ENCODE results near the gene KCNJ15.

The KCNJ15 gene

DNA sequence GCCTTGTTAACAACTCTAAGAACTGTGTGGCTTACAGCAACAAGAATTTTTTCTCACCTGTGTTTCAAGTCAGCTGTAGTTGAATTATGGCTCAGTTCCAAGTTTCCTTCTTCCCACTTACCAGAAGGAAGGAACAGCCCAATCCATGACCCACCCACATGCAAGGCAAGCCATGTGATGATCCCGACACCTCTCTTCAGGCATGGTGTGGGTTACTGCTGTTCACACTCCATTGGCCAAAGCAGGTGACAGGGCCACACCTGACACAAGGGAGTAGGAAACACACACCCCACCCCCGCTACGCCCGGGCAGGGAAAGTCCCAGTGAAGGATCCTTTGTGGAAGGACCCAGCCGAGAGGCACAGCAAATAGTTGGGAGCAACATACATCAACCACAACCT, 36.3 kb downstream of the KCNJ15 start:
- no peak for DNase-seq (ENCODE audit: low read depth)
- TF ChIP-seq, protein P1, sequence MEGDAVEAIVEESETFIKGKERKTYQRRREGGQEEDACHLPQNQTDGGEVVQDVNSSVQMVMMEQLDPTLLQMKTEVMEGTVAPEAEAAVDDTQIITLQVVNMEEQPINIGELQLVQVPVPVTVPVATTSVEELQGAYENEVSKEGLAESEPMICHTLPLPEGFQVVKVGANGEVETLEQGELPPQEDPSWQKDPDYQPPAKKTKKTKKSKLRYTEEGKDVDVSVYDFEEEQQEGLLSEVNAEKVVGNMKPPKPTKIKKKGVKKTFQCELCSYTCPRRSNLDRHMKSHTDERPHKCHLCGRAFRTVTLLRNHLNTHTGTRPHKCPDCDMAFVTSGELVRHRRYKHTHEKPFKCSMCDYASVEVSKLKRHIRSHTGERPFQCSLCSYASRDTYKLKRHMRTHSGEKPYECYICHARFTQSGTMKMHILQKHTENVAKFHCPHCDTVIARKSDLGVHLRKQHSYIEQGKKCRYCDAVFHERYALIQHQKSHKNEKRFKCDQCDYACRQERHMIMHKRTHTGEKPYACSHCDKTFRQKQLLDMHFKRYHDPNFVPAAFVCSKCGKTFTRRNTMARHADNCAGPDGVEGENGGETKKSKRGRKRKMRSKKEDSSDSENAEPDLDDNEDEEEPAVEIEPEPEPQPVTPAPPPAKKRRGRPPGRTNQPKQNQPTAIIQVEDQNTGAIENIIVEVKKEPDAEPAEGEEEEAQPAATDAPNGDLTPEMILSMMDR (IDR thresholded peaks at IDR 0.05; ENCODE audit: low read depth, low read length, missing control alignments) = no peak
- in situ Hi-C loops (cut with HindIII; ENCODE audit: low sequenced_read_pairs) = no loop called here
- H3K4me3 ChIP-seq (ENCODE audit: low read depth, low read length) = no peak overlapping the region

DNA sequence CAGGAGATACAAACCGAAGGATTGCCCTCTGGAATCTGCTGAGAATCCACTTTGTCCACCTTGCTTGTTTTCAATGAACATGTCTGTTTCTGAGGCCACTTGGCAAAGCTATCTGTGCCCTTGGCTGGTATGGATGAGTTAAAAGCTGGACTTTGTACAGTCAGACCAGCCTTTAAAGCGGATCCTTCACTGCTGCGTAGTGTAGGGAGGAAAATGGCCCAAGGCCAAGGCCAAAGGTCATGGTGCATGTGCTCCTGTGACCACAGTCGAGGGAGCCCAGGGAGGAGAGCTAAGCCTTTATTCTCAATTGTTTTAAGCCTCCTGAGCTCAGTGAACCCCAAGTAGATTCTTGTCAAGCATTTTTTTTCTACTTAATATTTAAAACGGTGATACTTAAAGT, 37.0 kb downstream of the KCNJ15 start:
- DNase-seq (ENCODE audit: low read depth) = no peak

DNA sequence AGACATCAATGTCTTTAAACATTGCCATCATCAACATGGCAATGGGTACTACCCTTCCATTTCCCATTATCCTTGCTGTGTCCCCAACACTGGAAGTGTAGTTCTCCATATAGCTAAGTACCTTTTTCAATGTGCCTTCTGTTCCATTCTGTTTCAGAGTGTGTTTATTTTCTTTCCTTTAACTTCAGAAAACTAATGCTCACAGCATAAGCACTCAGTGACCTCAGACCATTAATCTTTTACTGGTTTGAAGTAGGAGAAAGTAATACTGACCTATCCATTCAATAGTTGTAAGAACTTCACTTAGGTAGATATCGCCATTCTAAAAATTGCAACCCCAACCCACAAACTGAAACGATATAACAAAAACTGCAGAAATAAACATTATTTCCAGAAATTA, 37.8 kb downstream of the KCNJ15 start:
- DNase-seq (ENCODE audit: low read depth) = no peak
- TF ChIP-seq, protein P1 (IDR thresholded peaks at IDR 0.05; ENCODE audit: low read depth, low read length, missing control alignments) = no peak
- H3K4me3 ChIP-seq (ENCODE audit: low read depth, low read length) = no peak overlapping the region
- in situ Hi-C loops (cut with HindIII; ENCODE audit: low sequenced_read_pairs) = no loop called here

More for the DNA sequence above, 37.0 kb downstream of the KCNJ15 start:
- in situ Hi-C loops (cut with HindIII; ENCODE audit: low sequenced_read_pairs) = no loop called here
- TF ChIP-seq, protein P1 (IDR thresholded peaks at IDR 0.05; ENCODE audit: low read depth, low read length, missing control alignments) = no peak
- H3K4me3 ChIP-seq (ENCODE audit: low read depth, low read length) = no peak overlapping the region

DNA sequence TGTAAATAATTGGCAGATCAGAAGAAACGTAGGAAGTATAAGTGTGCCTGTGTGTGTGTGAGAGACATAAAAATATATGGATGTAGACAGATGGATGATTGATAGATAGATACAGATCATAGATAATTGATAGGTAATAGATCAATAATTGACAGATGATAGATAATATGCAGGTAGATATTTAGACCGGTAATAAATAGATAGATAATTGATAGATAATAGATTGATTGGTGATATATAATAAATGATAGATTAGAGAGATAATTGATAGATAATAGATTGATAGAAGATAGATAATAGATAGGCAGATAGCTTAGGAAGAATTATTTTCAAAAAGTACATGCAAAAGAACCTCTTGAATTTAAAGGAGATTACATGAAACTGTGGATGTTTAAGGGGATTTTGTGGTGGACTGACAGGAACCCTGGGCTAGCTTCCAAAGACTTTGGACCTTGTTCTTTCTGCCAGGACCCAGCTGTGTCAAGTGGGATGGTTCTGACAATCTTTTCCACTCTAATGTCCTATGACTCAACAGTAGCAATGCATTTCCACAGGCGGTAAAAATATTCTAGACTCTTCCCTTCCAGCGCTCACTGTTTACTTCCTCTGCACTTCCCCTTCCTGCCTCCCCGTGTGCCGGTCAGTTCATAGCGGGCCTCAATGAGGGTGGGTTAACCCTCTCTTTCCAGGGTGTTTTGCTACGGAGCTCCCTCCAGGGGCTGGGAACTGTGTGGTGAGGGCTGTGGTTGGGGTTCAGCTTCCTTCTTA, 39.4 kb downstream of the KCNJ15 start:
- TF ChIP-seq, protein P1 (IDR thresholded peaks at IDR 0.05; ENCODE audit: low read depth, low read length, missing control alignments) = no peak
- in situ Hi-C loops (cut with HindIII; ENCODE audit: low sequenced_read_pairs) = no loop called here
- no peak for DNase-seq (ENCODE audit: low read depth)
- H3K4me3 ChIP-seq (ENCODE audit: low read depth, low read length) = no peak overlapping the region

DNA sequence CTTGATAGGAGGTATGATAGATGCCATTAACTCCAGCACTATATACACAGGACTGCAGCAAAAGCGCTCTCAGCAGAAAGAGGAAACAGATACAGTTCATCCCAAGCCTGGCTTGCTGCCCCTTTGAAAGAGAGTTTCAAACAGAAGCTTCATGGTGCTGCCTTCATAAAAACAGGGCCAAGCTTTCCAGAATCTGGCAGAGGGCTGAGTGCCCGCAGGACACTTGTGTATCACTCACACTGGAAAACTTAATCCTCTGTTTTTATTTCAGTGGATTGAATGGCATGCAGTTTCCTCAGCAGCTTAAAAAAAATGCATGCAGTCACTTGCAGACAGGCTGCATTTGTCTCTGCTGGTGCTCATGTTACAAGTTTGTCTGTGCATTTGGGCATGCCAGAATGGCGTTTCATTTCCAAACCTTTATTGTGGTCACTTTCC, 40.4 kb downstream of the KCNJ15 start:
- in situ Hi-C loops (cut with HindIII; ENCODE audit: low sequenced_read_pairs) = no loop called here
- TF ChIP-seq, protein P1 (IDR thresholded peaks at IDR 0.05; ENCODE audit: low read depth, low read length, missing control alignments) = no peak
- no peak overlapping the region for H3K4me3 ChIP-seq (ENCODE audit: low read depth, low read length)
- no peak for DNase-seq (ENCODE audit: low read depth)

DNA sequence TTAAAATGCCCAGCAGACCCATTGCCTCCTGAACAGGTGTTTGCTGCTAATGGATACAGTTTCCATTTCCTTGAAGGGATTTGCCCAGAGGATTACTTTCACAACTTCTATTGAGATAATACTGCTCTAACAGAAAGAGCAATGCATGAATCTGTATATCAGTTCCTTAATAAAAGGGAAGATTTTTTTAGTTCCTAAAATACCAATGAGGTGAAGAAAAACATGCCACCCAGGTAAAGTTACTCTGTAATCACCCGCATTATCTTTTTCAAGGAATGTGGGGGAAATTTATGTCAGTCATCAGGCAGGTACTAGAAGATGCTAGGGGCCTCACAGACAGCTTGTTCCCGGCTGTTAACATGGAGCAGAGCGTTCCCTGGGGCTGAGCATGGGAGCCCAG, 41.1 kb downstream of the KCNJ15 start:
- TF ChIP-seq, protein P1 (IDR thresholded peaks at IDR 0.05; ENCODE audit: low read depth, low read length, missing control alignments) = no peak
- H3K4me3 ChIP-seq (ENCODE audit: low read depth, low read length) = no peak overlapping the region
- DNase-seq (ENCODE audit: low read depth) = no peak
- in situ Hi-C loops (cut with HindIII; ENCODE audit: low sequenced_read_pairs) = no loop called here
